Mucosa of gallbladder (tissue), 1 donor: ENCODE data around the gene PIN1. TPM values are rescaled to one million over a fixed set of nuclear protein-coding genes. Genes with fewer than 3 reads are reported as not detected.
A peak's percentile ranks its signal among the peaks of the same experiment; 100 is the strongest.

ENCODE experiments used
- DNase-seq: peaks from one replicate; pipeline ENCODE4 v3.0.0-alpha.2; 2020; ENCODE audit warnings: low spot score
- total RNA-seq: library from RNA; stranded (reverse); gene quantifications from one replicate; pipeline ENCODE4 v1.2.1, GENCODE V29; 2021
- donor health status: DM: no; HTN: no; CAD: no.

PIN1 gene
- total RNA-seq, 1 donor from 2014 or later: 90.8 TPM

DNA sequence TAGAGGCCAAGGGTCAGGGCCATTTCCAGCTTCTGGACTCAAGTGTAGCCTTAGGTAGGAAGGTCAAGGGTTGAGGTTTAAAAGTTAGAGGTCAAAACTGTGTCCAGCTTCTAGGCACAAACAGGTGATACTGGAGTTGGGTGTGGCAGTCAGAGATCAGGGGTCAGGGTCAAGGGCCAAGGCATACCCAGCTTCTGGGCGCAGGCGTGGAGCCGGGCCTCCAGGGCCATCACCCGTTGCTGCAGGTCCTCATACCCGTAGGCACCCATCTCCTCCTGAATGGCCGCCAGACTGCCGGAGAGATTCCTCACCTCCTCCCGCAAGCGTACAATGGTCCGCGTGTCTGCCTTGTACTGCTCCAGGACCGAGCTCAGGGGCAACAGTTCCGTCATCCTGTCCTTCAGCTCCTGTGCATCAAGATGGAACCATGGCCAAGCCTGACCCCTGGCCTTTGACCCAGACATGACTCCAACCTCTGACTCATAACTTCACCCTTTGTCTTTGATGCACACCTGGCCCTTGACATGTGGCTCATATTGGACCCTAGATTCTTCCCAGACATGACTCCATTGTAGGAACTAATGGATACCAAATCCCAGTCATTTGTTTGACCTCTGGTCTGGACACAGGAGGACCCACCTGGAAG is 22.1 kb downstream of the PIN1 start:
- no peak for DNase-seq

DNA sequence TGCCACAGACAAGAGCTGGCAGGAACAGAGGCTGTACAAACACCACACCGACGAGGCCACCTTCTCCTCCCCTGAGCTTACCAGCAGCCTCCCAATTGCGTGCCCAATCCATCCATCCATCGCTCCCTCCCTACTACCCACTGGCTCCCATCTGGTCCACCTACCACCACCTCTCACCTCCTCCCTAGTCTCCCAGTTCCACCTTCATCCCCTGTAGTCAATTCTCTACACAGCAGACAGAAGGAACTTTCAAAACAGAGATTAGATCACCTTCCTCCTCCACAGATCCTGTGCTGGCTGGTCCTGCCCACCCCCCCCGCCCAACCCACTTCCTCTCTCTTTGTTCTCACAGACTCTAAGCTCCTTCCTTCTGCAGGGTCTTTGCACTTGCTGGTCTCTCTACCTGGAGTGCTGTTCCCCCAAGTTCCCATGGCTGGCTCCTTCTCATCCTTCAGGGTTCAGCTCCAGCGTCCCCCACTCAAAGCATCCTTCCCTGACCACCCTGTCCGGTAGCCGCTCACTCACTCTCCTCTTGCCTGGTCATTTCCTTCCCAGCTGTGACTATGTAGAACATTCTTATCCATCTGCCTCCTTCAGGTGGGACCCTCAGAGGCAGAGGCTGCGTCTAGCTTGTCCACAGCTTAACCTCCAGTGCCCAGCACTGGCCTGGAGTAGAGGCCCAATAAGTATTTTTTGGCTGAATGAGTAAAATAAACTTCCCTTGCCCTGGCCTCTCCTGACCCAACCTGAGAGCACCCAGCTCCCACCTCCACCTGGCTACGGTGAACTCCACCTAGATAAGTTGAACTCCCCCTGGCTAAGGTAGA is 23.0 kb downstream of the PIN1 start:
- DNase-seq: no peak

DNA sequence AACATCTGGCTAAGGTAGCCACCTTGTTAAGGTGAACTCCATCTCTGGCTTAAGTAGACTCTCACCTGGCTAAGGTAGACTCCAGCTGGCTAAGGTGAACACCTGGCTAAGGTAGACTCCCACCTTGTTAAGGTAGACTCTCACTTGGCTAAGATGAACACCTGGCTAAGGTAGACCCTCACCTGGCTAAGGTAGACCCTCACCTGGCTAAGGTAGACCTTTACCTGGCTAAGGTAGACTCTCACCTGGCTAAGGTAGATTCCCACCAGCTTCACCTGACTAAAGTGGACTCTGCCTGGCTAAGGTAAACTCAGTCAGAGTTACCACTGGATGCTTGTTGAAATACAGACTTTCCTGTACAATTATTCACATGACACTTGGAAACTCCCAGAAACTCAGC is 23.6 kb downstream of the PIN1 start:
- DNase-seq: no peak

DNA sequence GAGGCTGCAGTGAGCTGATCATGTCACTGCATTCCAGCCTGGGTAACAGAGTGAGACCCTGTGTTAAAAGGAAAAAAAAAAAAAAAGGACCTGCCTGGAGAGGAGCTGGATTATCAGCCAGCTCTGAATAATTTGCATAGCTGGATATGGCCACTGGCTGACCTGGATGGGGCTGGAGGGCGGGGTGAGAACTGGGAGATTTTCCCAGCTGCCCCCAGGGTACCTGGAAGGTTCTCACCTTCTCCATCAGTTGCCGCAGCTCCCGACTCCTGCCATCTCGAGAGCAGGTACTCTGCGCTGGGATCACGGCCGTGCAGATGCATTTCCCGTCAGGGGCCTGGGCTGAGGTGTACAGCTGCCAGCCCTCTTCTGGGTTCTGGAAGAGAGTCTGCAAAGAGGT is 25.3 kb downstream of the PIN1 start:
- DNase-seq: no peak

DNA sequence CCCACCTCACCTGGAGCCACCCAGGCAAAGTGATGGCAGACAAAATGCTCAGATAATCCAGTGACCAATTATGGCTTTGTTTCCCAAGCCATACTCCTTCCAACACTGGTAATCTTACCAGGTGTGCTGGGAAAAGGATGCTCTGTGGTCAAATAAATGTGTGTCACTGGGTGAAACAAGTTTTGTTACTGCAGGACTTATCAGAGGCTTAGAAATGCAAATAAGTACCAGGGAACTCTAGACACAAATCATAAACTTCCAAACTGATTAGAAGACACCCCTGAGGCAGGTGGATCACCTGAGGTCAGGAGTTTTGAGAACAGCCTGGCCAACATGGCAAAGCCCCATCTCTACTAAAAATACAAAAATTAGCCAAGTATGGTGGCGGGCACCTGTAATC is 26.4 kb downstream of the PIN1 start:
- no peak for DNase-seq

DNA sequence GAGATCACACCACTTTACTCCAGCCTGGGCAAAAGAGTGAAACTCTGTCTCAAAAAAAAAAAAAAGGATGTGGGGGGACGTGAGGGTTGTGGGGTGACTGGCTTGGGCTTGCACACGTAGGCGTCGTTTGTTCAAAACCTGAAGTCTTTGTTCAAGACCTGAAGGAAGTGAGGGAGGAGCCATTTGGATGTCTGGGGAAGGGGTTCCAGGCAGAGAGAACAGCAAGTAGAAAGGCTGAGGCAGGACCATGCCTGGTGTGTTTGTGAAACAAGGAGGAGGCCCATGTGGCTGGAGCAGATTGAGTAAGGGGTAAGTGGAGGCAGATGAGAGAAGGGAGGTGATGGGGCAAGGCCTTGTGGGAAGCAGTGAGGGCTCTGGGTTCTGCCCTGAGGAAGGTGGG is 27.8 kb downstream of the PIN1 start:
- no peak for DNase-seq

DNA sequence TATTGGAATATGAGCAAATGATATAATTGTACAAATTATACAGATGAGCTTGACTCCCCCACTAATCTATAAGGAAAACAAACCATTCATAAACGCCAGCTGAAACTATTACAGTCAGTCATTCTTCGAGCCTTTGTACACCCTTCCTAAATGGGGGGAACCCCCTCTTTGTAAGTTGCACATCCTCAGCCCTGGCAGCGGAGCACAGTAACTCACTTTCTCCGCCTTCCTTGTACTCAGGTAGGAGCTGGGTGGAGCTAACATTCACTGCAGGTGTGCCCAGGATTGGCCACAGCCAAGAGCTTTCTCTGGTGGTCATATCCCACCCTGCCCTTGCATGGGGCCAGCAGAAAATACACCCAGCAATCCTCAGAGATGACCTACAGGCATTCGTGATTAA is 28.6 kb downstream of the PIN1 start:
- DNase-seq: no peak

DNA sequence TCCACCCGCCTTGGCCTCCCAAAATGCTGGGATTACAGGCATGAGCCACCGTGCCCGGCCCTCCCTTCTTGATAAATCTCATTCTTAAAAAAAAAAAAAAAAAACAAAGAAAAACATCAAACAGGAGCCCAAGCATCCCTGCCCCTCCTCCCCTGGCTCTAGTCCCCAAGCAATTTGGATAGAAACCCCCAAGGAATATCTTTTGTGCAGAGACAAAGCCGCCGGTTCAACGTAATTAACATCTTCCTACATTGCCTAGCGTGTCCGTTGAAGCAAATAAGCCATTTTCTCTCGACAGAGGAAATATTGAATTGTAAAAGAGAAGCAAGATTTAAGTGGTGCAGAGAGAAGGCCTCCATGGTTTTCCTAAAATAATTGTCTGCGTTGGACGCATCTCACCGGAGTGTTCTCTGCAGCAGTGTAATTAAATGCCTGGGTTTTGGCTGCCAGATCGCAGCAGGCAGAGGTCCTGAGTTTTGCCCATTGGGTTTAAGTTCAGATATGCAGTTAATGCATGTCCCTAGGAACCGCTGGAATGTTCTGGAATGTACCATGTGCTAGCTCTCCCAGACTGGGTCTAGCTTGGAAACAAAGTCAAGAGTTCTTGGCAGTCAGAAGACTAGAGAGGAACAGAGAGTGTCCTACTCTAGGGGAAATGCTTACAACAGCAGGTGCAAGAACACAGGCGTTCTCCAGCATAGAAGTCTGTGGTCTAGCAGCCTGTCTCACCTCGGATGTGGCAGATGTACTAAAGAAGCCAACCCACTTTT is 30.8 kb downstream of the PIN1 start:
- DNase-seq: peak; percentile 13

DNA sequence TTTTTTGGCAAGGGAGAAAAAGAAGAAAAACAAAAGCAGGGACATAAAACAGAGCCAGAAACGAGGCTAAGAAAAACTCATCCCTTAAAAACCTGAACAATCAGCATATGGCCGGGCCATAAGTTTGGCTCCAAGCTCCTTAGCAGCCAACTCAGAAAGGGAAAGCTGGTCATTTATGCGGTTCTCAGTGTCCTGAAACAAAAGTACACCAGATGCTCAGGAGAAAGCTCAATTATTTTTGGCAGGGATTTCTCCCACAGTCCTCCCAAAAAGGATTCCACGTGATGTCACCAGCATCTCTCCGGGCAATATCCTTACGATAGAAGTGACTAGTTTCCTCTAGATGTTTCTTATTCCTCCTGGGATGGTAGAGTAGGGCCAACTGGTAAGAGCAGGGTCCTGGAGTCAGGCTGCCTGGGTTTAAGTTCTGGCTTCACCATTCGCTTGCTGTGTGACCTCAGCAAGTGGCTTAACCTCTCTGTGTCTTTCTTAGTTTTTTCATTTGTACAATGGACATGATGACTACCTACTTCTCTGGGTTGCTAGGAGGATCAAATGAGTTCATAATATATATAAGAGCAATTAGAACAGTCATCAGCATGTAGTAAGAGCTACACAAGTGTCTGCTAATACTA is 34.0 kb downstream of the PIN1 start:
- no peak for DNase-seq

DNA sequence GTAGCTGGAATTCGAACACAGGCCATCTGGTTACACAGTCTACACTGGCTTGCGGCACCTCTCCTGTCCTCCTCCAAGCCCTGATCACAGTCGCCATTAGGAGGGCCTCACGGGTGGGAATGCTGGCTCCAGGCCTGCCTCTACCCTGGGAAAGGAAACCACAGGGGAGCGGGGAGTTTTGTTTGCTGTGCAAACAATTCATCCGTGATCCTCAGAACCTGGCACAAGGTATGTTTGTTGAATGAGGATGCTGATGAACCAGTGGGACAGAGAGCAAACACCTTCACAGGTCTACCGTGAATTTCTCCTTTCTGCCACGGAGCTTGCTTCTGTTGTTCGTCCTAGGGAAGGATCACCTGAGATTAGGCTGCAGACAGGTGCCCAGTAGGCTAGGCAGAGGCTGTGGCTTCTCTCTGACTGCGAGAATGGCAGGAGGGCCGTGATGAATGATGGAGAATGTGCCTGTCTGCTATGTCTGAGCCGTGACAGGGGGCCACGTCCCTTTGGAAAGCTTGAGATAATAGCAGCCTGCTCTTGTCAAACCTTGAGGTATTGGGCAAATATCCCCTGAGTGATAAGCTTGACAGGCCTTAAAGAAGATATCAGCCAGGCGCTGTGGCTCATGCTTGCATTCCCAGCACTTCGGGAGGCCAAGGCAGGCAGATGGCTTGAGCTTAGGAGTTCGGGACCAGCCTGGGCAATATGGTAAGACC is 36.7 kb downstream of the PIN1 start:
- no peak for DNase-seq

DNA sequence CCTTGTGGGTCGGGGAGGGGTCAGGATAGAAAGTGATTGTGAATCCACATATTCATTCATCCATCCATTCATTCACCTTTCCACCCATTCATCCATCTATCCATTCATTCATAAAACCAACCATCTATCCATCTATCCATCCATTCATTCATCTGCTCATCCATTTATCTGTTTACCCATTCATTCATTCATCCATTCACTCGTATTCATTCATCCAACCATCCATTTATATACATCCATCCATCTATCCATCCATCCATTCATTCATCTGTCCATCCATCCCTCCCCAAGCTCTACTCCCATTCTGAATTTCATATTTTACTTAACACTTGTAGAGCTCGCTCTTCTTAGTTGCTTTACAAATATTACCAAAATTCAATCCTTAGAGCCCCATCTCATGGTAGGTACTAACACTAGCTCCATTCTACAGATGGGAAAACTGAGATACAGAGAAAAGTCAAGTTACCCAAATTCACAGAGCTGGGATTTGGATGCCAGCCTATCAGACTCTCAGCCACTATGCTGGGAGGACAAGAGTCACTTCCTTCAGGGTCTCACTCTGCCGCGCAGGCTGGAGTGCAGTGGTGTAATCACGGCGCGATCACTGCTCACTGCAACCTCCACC is 37.6 kb downstream of the PIN1 start:
- DNase-seq: no peak

DNA sequence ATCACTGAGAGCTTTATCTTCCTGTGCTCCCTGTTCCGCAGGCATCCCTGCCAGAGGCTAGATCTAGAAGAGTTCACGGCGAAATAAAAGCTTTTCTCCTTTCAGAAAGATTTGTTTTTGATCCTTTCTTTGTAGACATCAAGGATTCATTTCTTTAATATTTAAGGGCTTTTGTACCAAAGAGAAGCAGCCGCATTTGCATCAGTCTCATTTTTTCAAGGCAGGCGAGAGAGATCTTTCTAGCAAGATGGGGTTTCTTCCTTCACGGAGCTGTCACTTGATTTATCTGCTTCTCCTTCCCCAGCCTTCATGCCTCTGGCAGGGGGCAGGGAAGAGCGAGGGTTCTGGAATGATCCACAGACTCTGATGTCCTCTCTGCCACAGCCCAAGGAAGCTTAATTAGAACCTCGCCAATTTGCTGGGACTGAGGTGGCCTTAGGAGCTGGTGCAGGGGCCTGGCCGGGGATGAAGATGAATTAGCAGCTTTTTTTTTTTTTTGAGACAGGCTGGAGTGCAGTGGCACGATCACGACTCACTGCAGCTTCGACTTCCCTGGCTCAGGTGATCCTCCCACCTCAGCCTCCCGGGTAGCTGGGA is 40.0 kb downstream of the PIN1 start:
- DNase-seq: no peak

DNA sequence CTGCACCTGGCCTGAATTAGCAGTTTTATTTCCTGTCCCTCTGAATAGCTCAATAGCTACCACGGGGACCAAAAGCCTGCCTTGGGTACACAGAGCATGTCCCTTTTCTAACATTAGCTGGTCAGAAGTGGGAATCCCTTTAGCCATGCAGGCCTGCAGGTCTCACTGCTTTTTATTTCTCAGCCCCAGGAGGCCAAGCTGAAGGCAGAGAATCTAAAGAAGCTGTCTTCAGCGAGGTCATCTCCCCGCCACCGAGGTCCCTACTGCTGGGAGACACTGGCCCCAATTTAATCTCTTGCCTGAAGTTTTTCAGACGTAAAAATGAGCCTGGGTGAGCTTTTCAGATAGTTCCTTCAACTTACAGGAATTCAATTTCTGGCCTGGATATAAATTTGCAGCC is 40.7 kb downstream of the PIN1 start:
- DNase-seq: no peak

DNA sequence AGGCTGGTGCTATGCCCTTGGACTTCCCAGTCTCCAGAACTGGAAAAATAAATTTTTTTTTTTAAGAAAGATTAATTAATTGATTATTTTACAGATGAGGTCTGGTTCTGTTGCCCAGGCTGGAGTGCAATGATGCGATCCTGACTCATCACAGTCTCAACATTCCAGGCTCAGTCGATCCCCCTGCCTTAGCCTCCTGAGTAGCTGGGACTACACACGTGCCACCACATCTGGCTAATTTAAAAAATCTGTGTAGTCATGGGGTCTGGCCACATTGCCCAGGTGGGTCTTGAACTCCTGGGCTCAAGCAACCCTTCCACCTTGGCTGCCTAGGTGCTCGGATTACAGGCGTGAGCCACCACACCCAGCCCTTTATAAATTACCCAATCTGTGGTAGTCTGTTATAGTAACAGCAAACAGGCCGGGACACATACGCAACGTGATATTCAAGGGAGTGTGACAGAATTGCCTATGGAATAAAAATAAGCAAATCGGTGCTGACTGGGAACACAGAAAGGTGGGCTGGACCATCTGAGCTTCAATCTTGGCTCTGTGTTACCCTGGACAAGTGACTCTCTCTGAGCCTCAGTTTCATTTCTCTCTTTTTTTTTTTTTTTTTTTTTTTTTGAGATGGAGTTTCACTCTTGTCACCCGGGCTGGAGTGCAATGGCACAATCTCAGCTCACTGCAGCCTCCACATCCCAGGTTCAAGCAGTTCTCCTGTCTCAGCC is 42.8 kb downstream of the PIN1 start:
- no peak for DNase-seq

DNA sequence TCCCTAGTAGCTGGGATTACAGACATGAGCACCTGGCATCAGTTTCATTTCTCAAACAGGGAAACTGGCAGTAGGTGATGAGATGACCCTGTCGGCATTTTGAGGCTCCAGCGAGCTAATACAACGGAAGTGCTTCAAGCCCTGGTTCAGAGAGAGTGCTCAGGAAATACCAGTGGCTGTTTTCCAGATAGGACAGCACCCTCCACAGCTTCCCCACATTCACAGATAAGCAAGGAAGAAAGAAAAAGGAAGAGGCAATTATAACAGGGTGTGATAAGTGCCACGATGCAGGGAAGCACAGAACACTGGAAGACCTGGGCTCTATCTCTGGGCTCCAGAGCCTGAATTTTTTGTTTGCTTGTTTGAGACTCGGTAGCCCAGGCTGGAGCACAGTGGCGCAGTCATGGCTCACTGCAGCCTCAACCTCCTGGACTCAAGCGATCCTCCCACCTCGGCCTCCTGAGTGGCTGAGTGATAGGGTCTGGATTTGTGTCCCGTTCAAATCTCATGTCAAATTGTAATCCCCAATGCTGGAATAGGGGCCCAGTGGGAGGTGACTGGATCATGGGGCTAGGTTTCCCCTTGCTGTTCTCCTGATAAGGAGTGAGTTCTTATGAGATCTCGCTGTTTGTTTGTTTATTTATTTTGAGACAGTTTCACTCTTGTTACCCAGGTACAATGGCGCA is 43.5 kb downstream of the PIN1 start:
- DNase-seq: no peak

DNA sequence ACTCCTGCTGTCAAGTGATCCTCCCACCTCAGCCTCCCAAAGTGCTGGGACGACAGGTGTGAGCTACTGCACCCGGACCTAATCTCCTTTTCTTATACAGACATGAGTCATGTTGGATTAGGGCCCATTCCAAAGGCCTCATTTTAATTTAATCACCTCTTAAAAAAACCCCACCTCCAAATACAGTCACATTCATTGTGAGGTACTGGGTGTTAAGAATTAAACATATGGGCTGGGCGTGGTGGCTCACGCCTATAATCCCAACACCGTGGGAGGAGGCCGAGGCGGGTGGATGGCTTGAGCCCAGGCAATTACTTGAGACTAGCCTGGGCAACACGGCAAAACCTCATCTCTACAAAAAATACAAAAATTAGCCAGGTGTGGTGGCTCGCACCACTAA is 46.6 kb downstream of the PIN1 start:
- no peak for DNase-seq

DNA sequence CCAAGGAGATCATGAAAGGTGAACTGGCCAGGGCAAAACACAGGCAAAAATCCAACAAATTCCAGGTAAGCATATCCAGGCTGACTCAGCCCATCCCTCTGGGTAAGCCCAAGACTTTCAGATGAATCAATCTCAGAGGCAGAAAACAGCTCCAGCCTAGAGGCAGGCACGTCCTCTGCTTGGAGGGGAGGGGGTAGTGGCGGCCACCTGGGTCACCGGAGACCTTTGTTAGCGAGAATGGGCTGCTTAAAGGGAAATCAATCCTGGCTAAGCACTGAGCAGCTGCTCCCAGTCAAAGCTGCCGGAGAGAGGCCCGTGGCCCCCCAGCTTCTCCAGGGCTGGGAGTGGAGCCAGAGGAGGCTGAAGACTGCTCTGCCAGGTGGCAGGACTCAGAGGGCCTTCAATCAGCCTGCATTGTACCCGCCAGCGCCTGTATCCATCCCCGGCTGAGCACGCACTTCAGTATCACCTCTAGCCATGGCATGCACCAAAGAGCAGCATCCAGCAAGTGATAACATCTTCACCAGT is 48.2 kb downstream of the PIN1 start:
- DNase-seq: no peak

DNA sequence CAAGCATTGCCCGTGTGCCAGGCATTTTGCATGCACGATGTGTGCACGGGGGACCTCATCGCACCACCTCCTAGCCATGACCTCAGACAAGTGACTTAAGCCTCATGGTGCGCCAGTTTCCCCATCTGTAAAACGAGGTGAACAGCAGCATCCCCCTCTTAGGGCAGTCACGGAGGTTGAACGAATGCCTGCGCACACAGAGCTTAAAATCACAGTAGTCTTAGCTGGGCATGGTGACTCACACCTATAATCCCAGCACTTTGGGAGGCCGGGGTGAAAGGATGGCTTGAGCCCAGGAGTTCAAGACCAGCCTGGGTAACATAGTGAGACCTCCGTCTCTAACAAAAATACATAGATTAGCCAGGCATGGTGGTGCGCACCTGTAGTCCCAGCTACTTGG is 48.6 kb downstream of the PIN1 start:
- DNase-seq: no peak

DNA sequence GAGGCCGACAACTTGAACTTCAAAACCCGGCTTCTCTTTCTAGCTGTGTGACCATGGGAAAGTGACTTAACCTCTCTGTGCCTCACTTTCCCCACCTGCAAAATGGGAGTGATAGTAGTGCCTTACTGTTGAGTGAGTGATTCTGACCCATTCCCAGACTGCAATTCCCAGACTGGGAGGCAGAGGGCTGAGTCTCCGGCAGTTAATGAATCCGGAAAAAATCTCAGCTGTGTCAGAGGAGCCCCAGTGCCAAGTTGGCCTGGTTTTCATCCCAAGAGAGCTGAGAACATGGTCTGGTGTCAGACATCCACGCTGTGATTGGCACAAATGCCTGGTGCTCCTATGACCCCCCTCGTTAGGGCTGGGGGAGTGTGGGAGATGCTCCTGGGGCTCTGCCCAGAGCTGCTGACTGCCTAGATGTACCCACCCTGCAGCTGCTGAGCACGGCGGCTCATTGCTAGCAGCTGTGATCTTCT is 50.0 kb downstream of the PIN1 start:
- no peak for DNase-seq
